SK-N-SH (cell line): Measurements from ENCODE around the gene GTF2F2. TPM values are rescaled to one million over a fixed set of nuclear protein-coding genes. Genes with fewer than 3 reads are reported as not detected.

Experiments
- CTCF ChIA-PET: fragments of 300-600, 350-600 bp; formaldehyde crosslinking; extraction: SDS; loops from one replicate; lab custom pipeline; 2021; lab: Yijun Ruan, JAX
- POLR2A ChIA-PET: fragments of 350-600 bp; sonication (Branson Sonifier 250); formaldehyde crosslinking; extraction: SDS; loops from one replicate; lab custom pipeline; 2020; ENCODE audit warnings: antibody characterized with exemption, inconsistent platforms; lab: Yijun Ruan, JAX
- DNase-seq: peaks from one replicate; pipeline ENCODE4 v3.0.0; 2012
- H2AFZ ChIP-seq: fragments of 200-600 bp; sonication (generic); 2 replicates; pipeline ENCODE4 v1.8.1; 2016; ENCODE audit warnings: antibody characterized with exemption, mild to moderate bottlenecking, low read depth
- H3F3A ChIP-seq: fragments of 200-600 bp; sonication (generic); replicated peaks from 2 replicates; pipeline ENCODE3; 2016; ENCODE audit warnings: antibody characterized with exemption, mild to moderate bottlenecking; ENCODE audit not compliant: insufficient read depth
- H3K27ac ChIP-seq, 2 experiments: fragments of 200-500 bp in 1 of 2; fragments of 200-600 bp in 1 of 2; sonication (Bioruptor generic) in 1 of 2; sonication (generic), shearing (Covaris generic) in 1 of 2; 2 replicates each; pipeline versions ENCODE4 v1.5.1 to v1.6.1; 2014 to 2016; ENCODE audit warnings: low read depth in 2 of 2, inconsistent platforms in 1 of 2, low read length in 1 of 2, mild to moderate bottlenecking in 1 of 2, mixed read lengths in 1 of 2
- H3K27me3 ChIP-seq: fragments of 200-600 bp; sonication (generic), shearing (Covaris generic); 2 replicates; pipeline ENCODE4 v1.6.1; 2016; ENCODE audit warnings: mixed run types; ENCODE audit not compliant: insufficient read depth
- H3K36me3 ChIP-seq, 2 experiments: fragments of 200-500 bp in 1 of 2; fragments of 200-600 bp in 1 of 2; sonication (Bioruptor generic) in 1 of 2; sonication (generic) in 1 of 2; replicated peaks in 1 of 2; 2 replicates each; pipeline versions ENCODE3 to v1.5.1; 2014 to 2016; ENCODE audit warnings: low read length in 1 of 2, mild to moderate bottlenecking in 1 of 2; ENCODE audit not compliant: insufficient read depth in 2 of 2, control insufficient read depth in 1 of 2
- H3K4me1 ChIP-seq, 2 experiments: fragments of 200-500 bp in 1 of 2; fragments of 200-600 bp in 1 of 2; sonication (Bioruptor generic) in 1 of 2; sonication (generic), shearing (Covaris generic) in 1 of 2; 2 replicates each; pipeline versions ENCODE4 v1.5.1 to v1.6.1; 2014 to 2016; ENCODE audit warnings: low read depth in 1 of 2, low read length in 1 of 2, mixed run types in 1 of 2; ENCODE audit not compliant: insufficient read depth in 2 of 2, control insufficient read depth in 1 of 2
- H3K4me2 ChIP-seq: fragments of 200-600 bp; sonication (generic), shearing (Covaris generic); 2 replicates; pipeline ENCODE4 v1.6.1; 2017; ENCODE audit warnings: mixed run types
- H3K4me3 ChIP-seq, 2 experiments: fragments of 200-500 bp in 1 of 2; fragments of 200-600 bp in 1 of 2; sonication (Bioruptor generic) in 1 of 2; sonication (generic), shearing (Covaris generic) in 1 of 2; 2 replicates each; pipeline versions ENCODE4 v1.5.1 to v1.8.1; 2014 to 2016; ENCODE audit warnings: low read depth in 2 of 2, inconsistent platforms in 1 of 2, low read length in 1 of 2, mild to moderate bottlenecking in 1 of 2, mixed read lengths in 1 of 2, moderate library complexity in 1 of 2
- H3K79me2 ChIP-seq: fragments of 200-600 bp; sonication (generic); 2 replicates; pipeline ENCODE4 v1.8.1; 2017; ENCODE audit warnings: mild to moderate bottlenecking; ENCODE audit not compliant: insufficient read depth
- H3K9ac ChIP-seq: fragments of 200-600 bp; sonication (generic); 2 replicates; pipeline ENCODE4 v1.6.1; 2017; ENCODE audit warnings: mixed run types
- H3K9me2 ChIP-seq: fragments of 200-600 bp; sonication (generic); 2 replicates; pipeline ENCODE4 v1.6.1; 2017; ENCODE audit warnings: mixed run types
- H3K9me3 ChIP-seq: fragments of 200-600 bp; sonication (generic); 2 replicates; pipeline ENCODE4 v1.6.1; 2017; ENCODE audit warnings: mixed run types, mild to moderate bottlenecking, moderate library complexity
- H4K20me1 ChIP-seq: fragments of 200-600 bp; sonication (generic); 2 replicates; pipeline ENCODE4 v1.6.1; 2017; ENCODE audit warnings: mild to moderate bottlenecking, mixed run types; ENCODE audit not compliant: insufficient read depth
- FOSL2 ChIP-seq: IDR thresholded peaks from 2 replicates; pipeline ENCODE4 v1.4.0; 2012; ENCODE audit warnings: low read depth, mild to moderate bottlenecking, moderate library complexity, borderline replicate concordance
- FOXM1 ChIP-seq: IDR thresholded peaks from 2 replicates; pipeline ENCODE4 v1.4.0; 2012; ENCODE audit warnings: low read depth, mild to moderate bottlenecking
- IRF3 ChIP-seq: fragments of 150-350 bp; IDR thresholded peaks from 2 replicates; pipeline ENCODE4 v1.6.1; 2016; ENCODE audit warnings: mild to moderate bottlenecking, low read depth, low read length
- NRF1 ChIP-seq: IDR thresholded peaks from 2 replicates; pipeline ENCODE4 v1.6.1; 2012; ENCODE audit warnings: low read depth, mild to moderate bottlenecking, low read length
- POLR2AphosphoS5 ChIP-seq: IDR thresholded peaks from 2 replicates; pipeline ENCODE4 v1.6.1; 2012; ENCODE audit warnings: low read depth, low read length
- RAD21 ChIP-seq: IDR thresholded peaks from 2 replicates; pipeline ENCODE4 v1.6.1; 2012; ENCODE audit warnings: mild to moderate bottlenecking, low read length
- RCOR1 ChIP-seq: fragments of 150-350 bp; IDR thresholded peaks from 2 replicates; pipeline ENCODE4 v1.6.1; 2017; ENCODE audit warnings: antibody characterized with exemption, low read length
- REST ChIP-seq: IDR thresholded peaks from 2 replicates; pipeline ENCODE4 v1.6.1; 2012; ENCODE audit warnings: mild to moderate bottlenecking, low read depth, low read length, moderate library complexity
- RFX5 ChIP-seq: IDR thresholded peaks from 2 replicates; pipeline ENCODE4 v1.6.1; 2012; ENCODE audit warnings: mild to moderate bottlenecking, improper control_type of control experiment, low read length
- SIN3A ChIP-seq: IDR thresholded peaks from 2 replicates; pipeline ENCODE4 v1.6.1; 2012; ENCODE audit warnings: low read depth, mild to moderate bottlenecking, low read length, moderate library complexity, borderline replicate concordance
- TCF12 ChIP-seq: IDR thresholded peaks from 2 replicates; pipeline ENCODE4 v1.4.0; 2012
- TEAD4 ChIP-seq: IDR thresholded peaks from 2 replicates; pipeline ENCODE4 v1.4.0; 2012; ENCODE audit warnings: mild to moderate bottlenecking, borderline replicate concordance; ENCODE audit not compliant: insufficient read depth
- USF1 ChIP-seq: IDR thresholded peaks from 2 replicates; pipeline ENCODE4 v1.4.0; 2012; ENCODE audit warnings: low read depth, borderline replicate concordance
- USF2 ChIP-seq: fragments of 150-350 bp; IDR thresholded peaks from 2 replicates; pipeline ENCODE4 v1.6.1; 2017; ENCODE audit warnings: antibody characterized with exemption, low read length, low read depth, borderline replicate concordance
- whole genome bisulfite sequencing: methylation state at CpG from one replicate; pipeline ENCODE4 v1.1.6; 2017; ENCODE audit warnings: low lambda C conversion rate; 5-methylcytosine and 5-hydroxymethylcytosine counted together
- polyA plus RNA-seq, 3 experiments: library from polyadenylated mRNA; depleted of rRNA; stranded (reverse); fragments of >200 nt; gene quantifications; 2 replicates each; pipeline ENCODE4 v1.2.3, GENCODE V29; 2012
- TF ChIP-seq, protein P1 (sequence below): IDR thresholded peaks from 2 replicates; pipeline ENCODE4 v1.4.0; 2012; ENCODE audit warnings: low read depth
- TF ChIP-seq, protein P2 (sequence below): IDR thresholded peaks from 2 replicates; pipeline ENCODE4 v1.4.0; 2012; ENCODE audit warnings: low read depth, borderline replicate concordance

The GTF2F2 gene
- polyA plus RNA-seq, 1 of the 3 experiments (the other 2 are of a cell fraction) = 24.2 TPM

DNA sequence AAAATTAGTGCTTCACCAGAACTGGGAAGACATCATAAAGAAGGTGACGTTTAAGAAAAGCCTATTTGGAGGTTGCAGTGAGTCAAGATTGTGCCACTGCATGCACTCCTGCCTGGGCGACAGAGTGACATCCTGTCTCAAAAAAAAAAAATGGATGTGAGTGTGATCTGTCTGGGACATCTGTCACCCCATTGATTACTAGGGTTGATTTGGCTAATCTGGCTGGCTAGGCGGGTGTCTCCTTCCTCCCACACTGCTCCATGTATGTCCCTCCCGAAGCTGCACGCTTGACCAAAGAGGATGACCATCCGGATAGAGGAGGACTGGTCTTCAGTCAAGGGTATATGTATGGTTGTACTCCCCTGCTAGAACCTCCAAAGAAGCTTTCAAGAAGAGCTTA lies 2.6 kb downstream of the GTF2F2 start:
- POLR2A ChIA-PET = no interaction called here
- Histone ChIP-seq H4K20me1 (0 out of 2 replicates have a peak, but pooled peaks cover 3% of the 10 kb centered on the region), H3K4me1 (peaks cover 0 to 6% of the 10 kb centered on the region in 2 experiments; a peak in 2 of 4 replicates), H3K79me2 (peaks cover 77% of the 10 kb centered on the region), H3K36me3 (no peaks in the 10 kb centered on the region), H3K4me3 (no peak overlapping the region), H3K27ac (no peak overlapping the region), H3K9me3 (no peaks in the 10 kb centered on the region), H3K4me2 (no peak overlapping the region), H3K27me3 (no peaks in the 10 kb centered on the region), H3F3A (peaks cover 7% of the 10 kb centered on the region), H3K9ac (no peak overlapping the region), H3K9me2 (no peaks in the 10 kb centered on the region), H2AFZ (no peak overlapping the region)
- TF ChIP-seq USF2 = no peak
- 93% methylated on average over 5 of the region's 6 CpGs for WGBS
- DNase-seq = no peak
- CTCF ChIA-PET = no interaction called here

DNA sequence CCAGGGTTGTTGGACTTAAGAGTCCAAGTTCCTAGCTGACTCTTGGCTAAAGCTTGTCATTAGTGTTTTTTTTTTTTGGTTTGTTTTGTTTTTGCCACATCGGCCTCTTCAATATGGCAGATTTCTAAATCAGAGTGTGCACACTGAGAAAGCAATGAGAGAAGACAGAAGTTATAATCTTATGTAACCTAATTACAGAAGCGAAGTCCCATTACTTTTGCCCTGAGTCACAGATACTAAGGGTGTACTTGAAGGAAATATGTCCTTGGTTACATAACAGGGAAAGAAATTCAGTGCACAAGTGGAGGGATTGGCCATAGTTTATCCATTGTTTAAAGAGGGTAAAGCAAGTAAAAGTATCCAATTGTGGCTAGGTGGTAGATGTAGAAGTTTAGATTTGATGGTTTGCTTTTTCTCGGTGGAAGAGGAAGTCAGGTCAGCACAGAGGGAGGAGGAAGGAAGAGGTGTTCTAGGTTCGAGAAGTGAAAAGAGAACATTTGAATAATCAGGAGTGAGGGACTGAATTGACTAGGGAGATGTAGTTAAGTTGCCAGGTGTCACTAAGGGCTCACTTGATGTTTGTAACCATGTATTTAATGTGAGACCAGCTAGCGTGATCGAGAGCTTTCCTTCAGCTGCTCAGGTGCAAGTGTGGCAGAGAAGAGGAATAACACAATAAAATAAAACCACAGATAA lies 12.2 kb downstream of the GTF2F2 start:
- 97% methylated on average over 6 of the region's 6 CpGs for WGBS
- ChIA-PET POLR2A (no interaction called here), CTCF (interaction anchor here (1.7 kb wide), 1 partner anchor 148 kb away, joined by 3 read pairs; no protein-coding TSS in a partner anchor)
- TF ChIP-seq SIN3A (no peak), RCOR1 (no peak), IRF3 (no peak), RAD21 (no peak), FOSL2 (no peak), USF2 (no peak), TEAD4 (no peak), TCF12 (no peak), RFX5 (no peak), NRF1 (no peak), USF1 (no peak), FOXM1 (no peak), REST (no peak), POLR2AphosphoS5 (no peak)
- TF ChIP-seq, protein P1, sequence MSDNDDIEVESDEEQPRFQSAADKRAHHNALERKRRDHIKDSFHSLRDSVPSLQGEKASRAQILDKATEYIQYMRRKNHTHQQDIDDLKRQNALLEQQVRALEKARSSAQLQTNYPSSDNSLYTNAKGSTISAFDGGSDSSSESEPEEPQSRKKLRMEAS = no peak
- TF ChIP-seq, protein P2, sequence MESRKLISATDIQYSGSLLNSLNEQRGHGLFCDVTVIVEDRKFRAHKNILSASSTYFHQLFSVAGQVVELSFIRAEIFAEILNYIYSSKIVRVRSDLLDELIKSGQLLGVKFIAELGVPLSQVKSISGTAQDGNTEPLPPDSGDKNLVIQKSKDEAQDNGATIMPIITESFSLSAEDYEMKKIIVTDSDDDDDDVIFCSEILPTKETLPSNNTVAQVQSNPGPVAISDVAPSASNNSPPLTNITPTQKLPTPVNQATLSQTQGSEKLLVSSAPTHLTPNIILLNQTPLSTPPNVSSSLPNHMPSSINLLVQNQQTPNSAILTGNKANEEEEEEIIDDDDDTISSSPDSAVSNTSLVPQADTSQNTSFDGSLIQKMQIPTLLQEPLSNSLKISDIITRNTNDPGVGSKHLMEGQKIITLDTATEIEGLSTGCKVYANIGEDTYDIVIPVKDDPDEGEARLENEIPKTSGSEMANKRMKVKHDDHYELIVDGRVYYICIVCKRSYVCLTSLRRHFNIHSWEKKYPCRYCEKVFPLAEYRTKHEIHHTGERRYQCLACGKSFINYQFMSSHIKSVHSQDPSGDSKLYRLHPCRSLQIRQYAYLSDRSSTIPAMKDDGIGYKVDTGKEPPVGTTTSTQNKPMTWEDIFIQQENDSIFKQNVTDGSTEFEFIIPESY = no peak

More for the DNA sequence above, 12.2 kb downstream of the GTF2F2 start:
- H3K27ac ChIP-seq = no peak overlapping the region
- no peaks in the 10 kb centered on the region for H3K27me3 ChIP-seq
- H2AFZ ChIP-seq = no peak overlapping the region
- no peak overlapping the region for H3K4me3 ChIP-seq
- no peaks in the 10 kb centered on the region for H3K9me3 ChIP-seq
- H3K4me2 ChIP-seq = no peak overlapping the region
- H4K20me1 ChIP-seq = no peaks in the 10 kb centered on the region
- no peaks in the 10 kb centered on the region for H3K4me1 ChIP-seq
- no peaks in the 10 kb centered on the region for H3K9me2 ChIP-seq
- H3K9ac ChIP-seq = no peak overlapping the region
- H3K36me3 ChIP-seq = peaks cover 0 to 3% of the 10 kb centered on the region in 2 experiments
- H3K79me2 ChIP-seq = peaks cover 93% of the 10 kb centered on the region
- H3F3A ChIP-seq = no peaks in the 10 kb centered on the region
- DNase-seq = no peak
